Measurements from ENCODE around the gene NAPB.

NAPB gene

GRCh38 chr20:23438661-23439060 lies 17.4 kb upstream of the NAPB start:
- no peak for DNase-seq (ENCODE audit: low spot score)
- TF ChIP-seq, protein P1, sequence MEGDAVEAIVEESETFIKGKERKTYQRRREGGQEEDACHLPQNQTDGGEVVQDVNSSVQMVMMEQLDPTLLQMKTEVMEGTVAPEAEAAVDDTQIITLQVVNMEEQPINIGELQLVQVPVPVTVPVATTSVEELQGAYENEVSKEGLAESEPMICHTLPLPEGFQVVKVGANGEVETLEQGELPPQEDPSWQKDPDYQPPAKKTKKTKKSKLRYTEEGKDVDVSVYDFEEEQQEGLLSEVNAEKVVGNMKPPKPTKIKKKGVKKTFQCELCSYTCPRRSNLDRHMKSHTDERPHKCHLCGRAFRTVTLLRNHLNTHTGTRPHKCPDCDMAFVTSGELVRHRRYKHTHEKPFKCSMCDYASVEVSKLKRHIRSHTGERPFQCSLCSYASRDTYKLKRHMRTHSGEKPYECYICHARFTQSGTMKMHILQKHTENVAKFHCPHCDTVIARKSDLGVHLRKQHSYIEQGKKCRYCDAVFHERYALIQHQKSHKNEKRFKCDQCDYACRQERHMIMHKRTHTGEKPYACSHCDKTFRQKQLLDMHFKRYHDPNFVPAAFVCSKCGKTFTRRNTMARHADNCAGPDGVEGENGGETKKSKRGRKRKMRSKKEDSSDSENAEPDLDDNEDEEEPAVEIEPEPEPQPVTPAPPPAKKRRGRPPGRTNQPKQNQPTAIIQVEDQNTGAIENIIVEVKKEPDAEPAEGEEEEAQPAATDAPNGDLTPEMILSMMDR (IDR thresholded peaks at IDR 0.05; ENCODE audit: extremely low read depth, missing control alignments), result no peak

GRCh38 chr20:23437126-23437899 lies 16.0 kb upstream of the NAPB start:
- TF ChIP-seq, protein P1 (IDR thresholded peaks at IDR 0.05; ENCODE audit: extremely low read depth, missing control alignments), result no peak
- no peak for DNase-seq (ENCODE audit: low spot score)

GRCh38 chr20:23436681-23437080 lies 15.4 kb upstream of the NAPB start:
- TF ChIP-seq, protein P1 (IDR thresholded peaks at IDR 0.05; ENCODE audit: extremely low read depth, missing control alignments), result no peak
- DNase-seq (ENCODE audit: low spot score), result no peak

GRCh38 chr20:23435626-23436539 lies 14.6 kb upstream of the NAPB start:
- TF ChIP-seq, protein P1 (IDR thresholded peaks at IDR 0.05; ENCODE audit: extremely low read depth, missing control alignments), result no peak
- no peak for DNase-seq (ENCODE audit: low spot score)

DNA sequence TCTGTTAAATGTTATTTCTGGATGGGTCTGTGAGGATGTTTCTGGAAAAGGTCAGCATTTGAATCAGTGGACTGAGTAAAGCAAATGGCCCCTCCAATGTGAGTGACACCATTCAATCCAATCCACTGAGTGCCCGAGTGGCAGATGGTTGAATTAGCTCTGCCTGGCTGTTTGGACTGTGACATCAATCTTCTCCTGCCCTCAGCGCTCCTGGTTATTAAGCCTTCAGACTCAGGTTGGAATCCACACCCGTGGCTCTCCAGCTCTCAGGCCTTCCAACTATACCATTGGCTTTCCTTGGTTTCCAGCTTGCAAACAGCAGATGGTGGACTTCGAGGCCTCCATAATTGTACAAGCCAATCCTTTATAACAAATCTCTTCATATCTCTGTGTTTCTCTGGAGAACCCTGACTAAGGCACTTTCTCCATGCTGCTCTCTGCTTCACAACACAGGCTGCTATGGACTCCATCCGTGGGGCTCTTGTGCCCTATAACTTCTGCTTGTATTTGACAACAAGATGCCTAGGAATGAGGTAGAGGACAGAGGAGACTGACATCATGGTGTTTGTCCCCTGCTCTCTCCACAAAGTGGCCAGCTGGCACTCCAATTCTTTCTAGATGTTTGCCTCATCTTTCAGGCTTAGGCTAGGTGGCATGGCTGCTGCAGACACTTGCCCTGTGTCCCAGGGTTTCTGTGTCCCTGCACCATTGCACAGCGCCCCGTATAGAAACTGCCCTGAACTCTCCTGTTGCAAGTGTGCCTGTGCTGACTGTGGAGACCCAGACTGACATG lies 13.4 kb upstream of the NAPB start:
- no peak for DNase-seq (ENCODE audit: low spot score)
- TF ChIP-seq, protein P1 (IDR thresholded peaks at IDR 0.05; ENCODE audit: extremely low read depth, missing control alignments), result no peak

DNA sequence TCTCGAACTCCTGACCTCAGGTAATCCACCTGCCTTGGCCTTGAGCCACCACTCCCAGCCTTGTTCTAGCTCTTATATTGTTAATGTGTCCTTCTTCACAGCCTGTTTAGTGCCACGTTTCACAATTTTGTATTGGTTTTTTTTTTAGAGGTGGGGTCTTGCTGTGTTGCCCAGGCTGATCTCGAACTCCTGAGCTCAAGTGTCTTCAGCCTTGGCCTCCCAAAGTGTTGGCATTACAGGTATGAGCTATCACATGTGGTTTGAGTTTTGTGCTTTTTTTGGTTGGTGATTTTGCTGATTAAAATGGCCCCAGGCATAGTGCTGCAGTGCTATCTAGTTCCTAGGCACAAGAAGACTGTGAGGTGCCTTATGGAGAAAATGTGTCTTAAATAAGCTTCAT lies 12.3 kb upstream of the NAPB start:
- TF ChIP-seq, protein P1 (IDR thresholded peaks at IDR 0.05; ENCODE audit: extremely low read depth, missing control alignments), result no peak
- no peak for DNase-seq (ENCODE audit: low spot score)
